ENCODE measurements around the gene ABCG1.

Gene ABCG1

GRCh38 chr21:42231756-42232155 is 12.8 kb downstream of the ABCG1 start:
- no peak for DNase-seq

GRCh38 chr21:42232176-42232825 is 13.4 kb downstream of the ABCG1 start:
- DNase-seq: no peak

GRCh38 chr21:42233067-42233961 is 14.4 kb downstream of the ABCG1 start:
- peak in 7 of 56 donors; percentile 15 to 57 (median 36) for DNase-seq

GRCh38 chr21:42234041-42234440 is 15.1 kb downstream of the ABCG1 start:
- no peak for DNase-seq

GRCh38 chr21:42234464-42235241 is 15.7 kb downstream of the ABCG1 start:
- peak in 46 of 56 donors; percentile 41 to 85 (median 69) for DNase-seq

- no peak for DNase-seq
Measured at GRCh38 chr21:42235593-42235992, 16.7 kb downstream of the ABCG1 start.

GRCh38 chr21:42236014-42236413 is 17.1 kb downstream of the ABCG1 start:
- DNase-seq: no peak

GRCh38 chr21:42236693-42237092 is 17.8 kb downstream of the ABCG1 start:
- DNase-seq: no peak

- no peak for DNase-seq
Measured at GRCh38 chr21:42237161-42237560, 18.2 kb downstream of the ABCG1 start.

- DNase-seq: no peak
Measured at GRCh38 chr21:42237577-42237976, 18.6 kb downstream of the ABCG1 start.

- no peak for DNase-seq
Measured at GRCh38 chr21:42238185-42238934, 19.4 kb downstream of the ABCG1 start.

GRCh38 chr21:42239556-42239955 is 20.6 kb downstream of the ABCG1 start:
- no peak for DNase-seq

GRCh38 chr21:42239973-42240372 is 21.0 kb downstream of the ABCG1 start:
- no peak for DNase-seq

- no peak for DNase-seq
Measured at GRCh38 chr21:42242611-42243010, 23.7 kb downstream of the ABCG1 start.

GRCh38 chr21:42243026-42243425 is 24.1 kb downstream of the ABCG1 start:
- no peak for DNase-seq

GRCh38 chr21:42245331-42246193 is 26.6 kb downstream of the ABCG1 start:
- peak in 17 of 56 donors; percentile 24 to 75 (median 36) for DNase-seq

- no peak for DNase-seq
Measured at GRCh38 chr21:42247716-42248115, 28.8 kb downstream of the ABCG1 start.

GRCh38 chr21:42248241-42248640 is 29.3 kb downstream of the ABCG1 start:
- DNase-seq: no peak

GRCh38 chr21:42248783-42249597 is 30.1 kb downstream of the ABCG1 start:
- no peak for DNase-seq
